Measurements from ENCODE around the gene ZNF503.

The ZNF503 gene

DNA sequence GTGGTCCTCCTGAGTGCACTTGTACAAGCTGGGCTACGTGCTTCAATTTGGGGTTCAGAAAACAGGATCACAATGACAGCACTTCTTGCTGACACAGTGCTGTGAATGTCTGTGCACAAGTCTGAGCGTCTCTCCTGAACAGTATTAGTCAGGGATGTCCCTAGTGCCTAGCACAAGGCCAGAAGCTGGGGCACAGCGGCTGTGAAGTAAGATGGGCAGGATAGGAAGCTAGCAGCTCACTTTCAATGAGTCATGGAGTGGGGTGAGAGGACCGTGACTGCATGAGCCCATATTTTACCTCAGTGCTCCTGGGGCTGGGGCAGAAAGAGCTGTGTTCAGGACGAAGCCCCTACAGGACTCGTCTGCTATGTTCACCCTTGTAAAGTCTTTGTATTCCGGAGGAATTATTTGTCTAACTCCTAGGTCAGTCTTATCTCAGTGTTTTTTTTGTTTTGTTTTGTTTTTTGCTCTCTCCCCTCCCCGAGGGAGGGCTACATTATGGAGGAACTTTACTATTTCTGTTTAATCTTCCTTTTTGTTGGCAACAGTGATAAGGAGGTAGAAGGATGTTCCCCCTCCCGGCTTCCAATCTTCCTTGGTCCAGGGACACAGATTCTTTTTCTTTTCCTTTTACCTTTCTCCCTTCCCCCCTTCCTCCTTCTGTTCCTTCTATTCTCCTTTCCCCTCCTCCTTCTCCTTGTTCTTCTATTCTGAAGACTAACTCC, 27.0 kb upstream of the ZNF503 start:
- H2AFZ ChIP-seq (ENCODE audit: low read depth, low read length): no peak overlapping the region
- no peaks in the 10 kb centered on the region for H3K4me1 ChIP-seq (ENCODE audit: low read length)
- H3K4me2 ChIP-seq (ENCODE audit: low read length): no peak overlapping the region
- H4K20me1 ChIP-seq (ENCODE audit: insufficient read depth, low read length): no peaks in the 10 kb centered on the region
- H3K27ac ChIP-seq (ENCODE audit: low read length): no peak overlapping the region
- no peak overlapping the region for H3K4me3 ChIP-seq (ENCODE audit: low read length)
- no peaks in the 10 kb centered on the region for H3K36me3 ChIP-seq (replicated peaks; ENCODE audit: low read depth, low read length)
- H3K9me3 ChIP-seq (ENCODE audit: insufficient read depth, low read length): no peaks in the 10 kb centered on the region
- H3K27me3 ChIP-seq (ENCODE audit: low read depth, low read length): no peaks in the 10 kb centered on the region
- TF ChIP-seq, protein P1, sequence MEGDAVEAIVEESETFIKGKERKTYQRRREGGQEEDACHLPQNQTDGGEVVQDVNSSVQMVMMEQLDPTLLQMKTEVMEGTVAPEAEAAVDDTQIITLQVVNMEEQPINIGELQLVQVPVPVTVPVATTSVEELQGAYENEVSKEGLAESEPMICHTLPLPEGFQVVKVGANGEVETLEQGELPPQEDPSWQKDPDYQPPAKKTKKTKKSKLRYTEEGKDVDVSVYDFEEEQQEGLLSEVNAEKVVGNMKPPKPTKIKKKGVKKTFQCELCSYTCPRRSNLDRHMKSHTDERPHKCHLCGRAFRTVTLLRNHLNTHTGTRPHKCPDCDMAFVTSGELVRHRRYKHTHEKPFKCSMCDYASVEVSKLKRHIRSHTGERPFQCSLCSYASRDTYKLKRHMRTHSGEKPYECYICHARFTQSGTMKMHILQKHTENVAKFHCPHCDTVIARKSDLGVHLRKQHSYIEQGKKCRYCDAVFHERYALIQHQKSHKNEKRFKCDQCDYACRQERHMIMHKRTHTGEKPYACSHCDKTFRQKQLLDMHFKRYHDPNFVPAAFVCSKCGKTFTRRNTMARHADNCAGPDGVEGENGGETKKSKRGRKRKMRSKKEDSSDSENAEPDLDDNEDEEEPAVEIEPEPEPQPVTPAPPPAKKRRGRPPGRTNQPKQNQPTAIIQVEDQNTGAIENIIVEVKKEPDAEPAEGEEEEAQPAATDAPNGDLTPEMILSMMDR (IDR thresholded peaks at IDR 0.05; ENCODE audit: low read depth, low read length): no peak
- TF ChIP-seq EZH2phosphoT487 (IDR thresholded peaks at IDR 0.05; ENCODE audit: low read depth): no peak
- H3K9ac ChIP-seq (ENCODE audit: low read length): no peak overlapping the region
- no peaks in the 10 kb centered on the region for H3K79me2 ChIP-seq (ENCODE audit: low read length)

DNA sequence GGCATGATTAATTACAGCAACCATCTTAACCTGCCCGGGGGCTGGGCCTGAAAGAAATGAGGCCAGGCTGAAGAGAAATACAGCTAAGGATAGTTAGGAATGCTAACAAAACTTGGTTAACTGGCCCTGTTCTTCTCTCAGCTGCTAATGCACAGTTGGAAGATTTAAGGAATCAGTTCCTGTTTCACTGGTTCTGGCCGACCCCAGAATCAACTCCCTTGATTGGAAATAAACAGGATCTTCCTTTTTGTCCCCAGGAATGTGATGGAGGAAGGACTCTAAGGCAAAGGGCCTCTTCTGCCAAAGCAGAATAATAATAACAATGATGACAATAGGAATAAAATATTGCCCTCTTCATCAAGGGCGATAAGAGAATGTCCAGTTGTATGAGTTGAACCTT, 26.4 kb upstream of the ZNF503 start:
- TF ChIP-seq, protein P1 (IDR thresholded peaks at IDR 0.05; ENCODE audit: low read depth, low read length): no peak
- no peak for TF ChIP-seq EZH2phosphoT487 (IDR thresholded peaks at IDR 0.05; ENCODE audit: low read depth)
- Histone ChIP-seq H3K9ac (ENCODE audit: low read length) (no peak overlapping the region), H3K9me3 (ENCODE audit: insufficient read depth, low read length) (no peaks in the 10 kb centered on the region), H2AFZ (ENCODE audit: low read depth, low read length) (no peak overlapping the region), H3K79me2 (ENCODE audit: low read length) (no peaks in the 10 kb centered on the region), H3K27ac (ENCODE audit: low read length) (no peak overlapping the region), H3K27me3 (ENCODE audit: low read depth, low read length) (no peaks in the 10 kb centered on the region), H4K20me1 (ENCODE audit: insufficient read depth, low read length) (no peaks in the 10 kb centered on the region), H3K4me3 (ENCODE audit: low read length) (no peak overlapping the region), H3K4me1 (ENCODE audit: low read length) (no peaks in the 10 kb centered on the region), H3K4me2 (ENCODE audit: low read length) (no peak overlapping the region), H3K36me3 (replicated peaks; ENCODE audit: low read depth, low read length) (no peaks in the 10 kb centered on the region)

- H3K27ac ChIP-seq (ENCODE audit: low read length): no peak overlapping the region
- H3K4me2 ChIP-seq (ENCODE audit: low read length): no peak overlapping the region
- no peaks in the 10 kb centered on the region for H3K27me3 ChIP-seq (ENCODE audit: low read depth, low read length)
- H3K79me2 ChIP-seq (ENCODE audit: low read length): no peaks in the 10 kb centered on the region
- no peak overlapping the region for H3K9ac ChIP-seq (ENCODE audit: low read length)
- TF ChIP-seq, protein P1 (IDR thresholded peaks at IDR 0.05; ENCODE audit: low read depth, low read length): no peak
- no peak for TF ChIP-seq EZH2phosphoT487 (IDR thresholded peaks at IDR 0.05; ENCODE audit: low read depth)
- H3K4me1 ChIP-seq (ENCODE audit: low read length): no peaks in the 10 kb centered on the region
- no peak overlapping the region for H3K4me3 ChIP-seq (ENCODE audit: low read length)
- H3K36me3 ChIP-seq (replicated peaks; ENCODE audit: low read depth, low read length): no peaks in the 10 kb centered on the region
- H4K20me1 ChIP-seq (ENCODE audit: insufficient read depth, low read length): no peaks in the 10 kb centered on the region
- H2AFZ ChIP-seq (ENCODE audit: low read depth, low read length): no peak overlapping the region
- no peaks in the 10 kb centered on the region for H3K9me3 ChIP-seq (ENCODE audit: insufficient read depth, low read length)
These were observed 25.3 kb upstream of the ZNF503 start for GRCh38 chr10:75426880-75427279.

GRCh38 chr10:75425291-75426079, 23.9 kb upstream of the ZNF503 start:
- H4K20me1 ChIP-seq (ENCODE audit: insufficient read depth, low read length): no peaks in the 10 kb centered on the region
- H3K36me3 ChIP-seq (replicated peaks; ENCODE audit: low read depth, low read length): no peaks in the 10 kb centered on the region
- no peak overlapping the region for H3K4me2 ChIP-seq (ENCODE audit: low read length)
- H3K79me2 ChIP-seq (ENCODE audit: low read length): no peaks in the 10 kb centered on the region
- no peaks in the 10 kb centered on the region for H3K4me1 ChIP-seq (ENCODE audit: low read length)
- TF ChIP-seq EZH2phosphoT487 (IDR thresholded peaks at IDR 0.05; ENCODE audit: low read depth): no peak
- TF ChIP-seq, protein P1 (IDR thresholded peaks at IDR 0.05; ENCODE audit: low read depth, low read length): no peak
- H3K9ac ChIP-seq (ENCODE audit: low read length): no peak overlapping the region
- H3K27me3 ChIP-seq (ENCODE audit: low read depth, low read length): no peaks in the 10 kb centered on the region
- H3K4me3 ChIP-seq (ENCODE audit: low read length): no peak overlapping the region
- no peaks in the 10 kb centered on the region for H3K9me3 ChIP-seq (ENCODE audit: insufficient read depth, low read length)
- H2AFZ ChIP-seq (ENCODE audit: low read depth, low read length): no peak overlapping the region
- H3K27ac ChIP-seq (ENCODE audit: low read length): no peak overlapping the region

All from OCI-LY3 (cell line).